Measurements from ENCODE around the gene KISS1.

- no peak for TF ChIP-seq CTCF (IDR thresholded peaks at IDR 0.05)
- TF ChIP-seq POLR2AphosphoS5 (IDR thresholded peaks at IDR 0.05; ENCODE audit: low read depth, low read length) = no peak
These were observed 777 bp upstream of the KISS1 start for GRCh38 chr1:204197068-204197467.

Data from Panc1 (cell line).